MM.1S (cell line): ENCODE measurements around the gene MSI2.

Source experiments
- DNase-seq: peaks from one replicate; pipeline ENCODE4 v3.0.0-alpha.2; 2015
- H2AFZ ChIP-seq: fragments of 300-600 bp; sonication (generic); 2 replicates; pipeline ENCODE4 v1.6.0; 2016; ENCODE audit warnings: antibody characterized with exemption, low read length
- H3F3A ChIP-seq: fragments of 300-600 bp; sonication (generic); 2 replicates; pipeline ENCODE4 v1.6.1; 2016; ENCODE audit warnings: mild to moderate bottlenecking, antibody characterized with exemption, low read length, moderate library complexity, mixed read lengths; ENCODE audit not compliant: insufficient read depth
- H3K27ac ChIP-seq: fragments of 300-600 bp; sonication (generic); 2 replicates; pipeline ENCODE4 v1.5.1; 2016; ENCODE audit warnings: mild to moderate bottlenecking, low read length
- H3K27me3 ChIP-seq: fragments of 300-600 bp; sonication (generic); replicated peaks from 2 replicates; pipeline ENCODE4 v1.6.0; 2016; ENCODE audit warnings: low read length; ENCODE audit not compliant: insufficient read depth
- H3K36me3 ChIP-seq: fragments of 300-600 bp; sonication (generic); replicated peaks from 2 replicates; pipeline ENCODE4 v1.6.1; 2016; ENCODE audit warnings: mild to moderate bottlenecking, low read length, mixed read lengths; ENCODE audit not compliant: insufficient read depth
- H3K4me1 ChIP-seq: fragments of 300-600 bp; sonication (generic); 2 replicates; pipeline ENCODE4 v1.6.1; 2016; ENCODE audit warnings: low read length, mixed read lengths
- H3K4me2 ChIP-seq: fragments of 300-600 bp; sonication (generic); 2 replicates; pipeline ENCODE4 v1.6.0; 2016; ENCODE audit warnings: low read depth, low read length
- H3K4me3 ChIP-seq: fragments of 300-600 bp; sonication (generic); 2 replicates; pipeline ENCODE4 v1.5.1; 2016; ENCODE audit warnings: low read length, mixed read lengths
- H3K79me2 ChIP-seq: fragments of 300-600 bp; sonication (generic); 2 replicates; pipeline ENCODE4 v1.6.1; 2016; ENCODE audit warnings: mixed run types, low read length, mixed read lengths
- H3K9ac ChIP-seq: fragments of 300-600 bp; sonication (generic); 2 replicates; pipeline ENCODE4 v1.6.1; 2016; ENCODE audit warnings: low read length, mixed read lengths
- H3K9me2 ChIP-seq: fragments of 300-600 bp; sonication (generic); replicated peaks from 2 replicates; pipeline ENCODE4 v1.6.1; 2016; ENCODE audit warnings: mild to moderate bottlenecking, low read length, mixed read lengths; ENCODE audit not compliant: insufficient read depth
- H3K9me3 ChIP-seq: fragments of 300-600 bp; sonication (generic); replicated peaks from 2 replicates; pipeline ENCODE4 v1.6.1; 2016; ENCODE audit warnings: mild to moderate bottlenecking, low read length, mixed read lengths; ENCODE audit not compliant: insufficient read depth
- H4K20me1 ChIP-seq: fragments of 300-600 bp; sonication (generic); 2 replicates; pipeline ENCODE4 v1.6.1; 2016; ENCODE audit warnings: mild to moderate bottlenecking, low read length, moderate library complexity, mixed read lengths; ENCODE audit not compliant: insufficient read depth
- EZH2 ChIP-seq: fragments of 300-600 bp; sonication (generic); optimal IDR thresholded peaks from 2 replicates; pipeline ENCODE3; 2017; ENCODE audit warnings: low read depth, mild to moderate bottlenecking, antibody characterized with exemption, low read length, mixed read lengths
- EZH2phosphoT487 ChIP-seq: fragments of 300-600 bp; sonication (generic); IDR thresholded peaks from 2 replicates; pipeline ENCODE4 v1.6.1; 2018; ENCODE audit warnings: antibody characterized with exemption, low read length
- TF ChIP-seq, protein P1 (sequence below): fragments of 300-600 bp; sonication (generic); IDR thresholded peaks from 2 replicates; pipeline ENCODE4 v1.5.1; 2016; ENCODE audit warnings: antibody characterized with exemption, low read length, mixed read lengths

The MSI2 gene

DNA sequence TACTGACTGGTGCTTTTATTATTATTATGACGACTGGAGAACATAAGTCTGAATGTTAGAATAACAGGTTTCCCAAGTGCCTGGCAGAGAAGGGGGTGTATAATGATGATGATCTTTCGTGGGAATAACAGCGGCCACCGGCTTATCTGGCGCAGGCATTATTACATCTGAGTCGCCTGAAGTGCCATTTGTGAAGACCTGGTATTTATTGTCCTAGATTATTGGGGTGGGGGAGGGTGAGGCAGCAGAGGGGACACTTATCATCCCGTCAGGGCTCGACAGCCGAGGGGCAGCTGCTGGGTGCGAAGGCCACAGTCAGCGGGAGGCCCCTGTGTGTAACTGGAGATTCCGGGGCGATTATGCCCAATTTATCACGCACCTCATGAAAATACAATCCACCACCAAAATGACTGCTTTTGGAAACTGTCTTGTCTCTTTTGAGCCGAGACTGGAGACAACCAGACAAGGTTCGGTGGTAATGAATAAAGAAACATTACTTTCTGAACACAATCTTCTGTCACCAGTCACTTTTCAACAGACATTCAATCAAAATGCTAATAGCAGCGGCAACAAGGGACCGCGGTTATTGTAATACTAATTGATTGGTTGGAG is 289.5 kb downstream of the MSI2 start:
- peaks cover 46% of the 10 kb centered on the region for H3K79me2 ChIP-seq
- H3K4me2 ChIP-seq: no peak overlapping the region
- H3K27ac ChIP-seq: no peak overlapping the region
- peaks cover 18% of the 10 kb centered on the region for H3K4me1 ChIP-seq
- no peak for DNase-seq
- no peak overlapping the region for H3K9ac ChIP-seq
- H3K9me3 ChIP-seq: no peaks in the 10 kb centered on the region
- no peak for TF ChIP-seq EZH2
- no peak for TF ChIP-seq EZH2phosphoT487
- TF ChIP-seq, protein P1, sequence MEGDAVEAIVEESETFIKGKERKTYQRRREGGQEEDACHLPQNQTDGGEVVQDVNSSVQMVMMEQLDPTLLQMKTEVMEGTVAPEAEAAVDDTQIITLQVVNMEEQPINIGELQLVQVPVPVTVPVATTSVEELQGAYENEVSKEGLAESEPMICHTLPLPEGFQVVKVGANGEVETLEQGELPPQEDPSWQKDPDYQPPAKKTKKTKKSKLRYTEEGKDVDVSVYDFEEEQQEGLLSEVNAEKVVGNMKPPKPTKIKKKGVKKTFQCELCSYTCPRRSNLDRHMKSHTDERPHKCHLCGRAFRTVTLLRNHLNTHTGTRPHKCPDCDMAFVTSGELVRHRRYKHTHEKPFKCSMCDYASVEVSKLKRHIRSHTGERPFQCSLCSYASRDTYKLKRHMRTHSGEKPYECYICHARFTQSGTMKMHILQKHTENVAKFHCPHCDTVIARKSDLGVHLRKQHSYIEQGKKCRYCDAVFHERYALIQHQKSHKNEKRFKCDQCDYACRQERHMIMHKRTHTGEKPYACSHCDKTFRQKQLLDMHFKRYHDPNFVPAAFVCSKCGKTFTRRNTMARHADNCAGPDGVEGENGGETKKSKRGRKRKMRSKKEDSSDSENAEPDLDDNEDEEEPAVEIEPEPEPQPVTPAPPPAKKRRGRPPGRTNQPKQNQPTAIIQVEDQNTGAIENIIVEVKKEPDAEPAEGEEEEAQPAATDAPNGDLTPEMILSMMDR: no peak
- H4K20me1 ChIP-seq: no peaks in the 10 kb centered on the region
- peaks cover 3% of the 10 kb centered on the region; the same call in 1 of the 2 replicates for H3F3A ChIP-seq
- no peak overlapping the region for H3K4me3 ChIP-seq
- H3K36me3 ChIP-seq: no peaks in the 10 kb centered on the region
- no peak overlapping the region for H2AFZ ChIP-seq
- no peaks in the 10 kb centered on the region for H3K9me2 ChIP-seq
- no peaks in the 10 kb centered on the region for H3K27me3 ChIP-seq

DNA sequence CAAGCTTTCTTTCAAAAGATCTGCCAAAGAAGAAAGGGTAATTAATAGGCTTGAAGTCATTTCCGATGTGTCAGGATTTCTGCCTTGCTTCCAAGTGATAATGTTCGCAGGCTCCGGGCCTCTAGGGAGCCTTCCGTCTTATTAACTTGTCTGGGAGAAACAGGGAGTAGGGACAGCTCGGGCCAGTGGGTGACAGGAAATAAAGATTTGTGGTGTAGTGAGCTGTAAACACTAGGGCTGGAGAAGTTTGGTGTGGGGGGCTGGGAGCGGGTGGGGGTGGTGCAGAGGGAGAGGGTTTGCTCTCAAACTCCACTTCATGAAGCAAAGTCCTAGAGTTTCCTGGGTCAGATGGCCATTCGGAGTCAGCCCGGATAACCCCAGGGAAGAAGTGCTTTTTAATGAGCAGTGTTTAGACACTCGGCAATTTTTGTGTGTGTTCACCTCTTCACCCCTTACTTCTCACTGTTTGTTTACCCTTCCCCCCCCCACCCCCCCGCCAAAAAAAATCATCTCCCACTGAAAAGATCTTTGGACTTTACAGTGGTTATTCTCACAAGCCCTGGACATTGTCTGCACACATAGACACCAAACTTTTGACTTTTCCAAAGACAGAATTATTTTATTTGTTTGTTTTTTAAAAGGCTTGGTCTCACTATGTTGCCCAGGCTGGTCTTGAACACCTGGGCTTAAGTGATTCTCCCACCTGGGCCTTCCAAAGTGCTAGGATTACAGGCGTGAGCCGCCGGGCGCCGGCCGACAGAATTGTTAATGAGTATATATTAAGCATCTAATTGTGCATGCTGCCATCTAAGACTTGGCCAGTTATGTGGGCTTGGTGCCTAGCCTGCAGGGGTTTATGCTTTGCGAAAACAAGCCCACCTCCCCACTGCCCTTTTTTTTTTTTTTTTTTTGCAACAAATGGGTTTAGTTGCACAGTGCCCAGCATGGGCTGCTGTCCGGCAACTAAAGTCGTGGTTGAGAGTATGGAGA is 292.4 kb downstream of the MSI2 start:
- no peaks in the 10 kb centered on the region for H4K20me1 ChIP-seq
- TF ChIP-seq EZH2phosphoT487: no peak
- TF ChIP-seq, protein P1: no peak
- TF ChIP-seq EZH2: no peak
- H2AFZ ChIP-seq: no peak overlapping the region
- no peak overlapping the region for H3K4me3 ChIP-seq
- H3K9me3 ChIP-seq: no peaks in the 10 kb centered on the region
- peaks cover 26% of the 10 kb centered on the region for H3K4me1 ChIP-seq
- DNase-seq: no peak
- H3F3A ChIP-seq: peaks cover 7% of the 10 kb centered on the region; the same call in 1 of the 2 replicates
- H3K36me3 ChIP-seq: no peaks in the 10 kb centered on the region
- no peak overlapping the region for H3K4me2 ChIP-seq
- no peaks in the 10 kb centered on the region for H3K9me2 ChIP-seq
- H3K79me2 ChIP-seq: peaks cover 39% of the 10 kb centered on the region
- H3K9ac ChIP-seq: no peak overlapping the region
- no peaks in the 10 kb centered on the region for H3K27me3 ChIP-seq
- no peak overlapping the region for H3K27ac ChIP-seq

DNA sequence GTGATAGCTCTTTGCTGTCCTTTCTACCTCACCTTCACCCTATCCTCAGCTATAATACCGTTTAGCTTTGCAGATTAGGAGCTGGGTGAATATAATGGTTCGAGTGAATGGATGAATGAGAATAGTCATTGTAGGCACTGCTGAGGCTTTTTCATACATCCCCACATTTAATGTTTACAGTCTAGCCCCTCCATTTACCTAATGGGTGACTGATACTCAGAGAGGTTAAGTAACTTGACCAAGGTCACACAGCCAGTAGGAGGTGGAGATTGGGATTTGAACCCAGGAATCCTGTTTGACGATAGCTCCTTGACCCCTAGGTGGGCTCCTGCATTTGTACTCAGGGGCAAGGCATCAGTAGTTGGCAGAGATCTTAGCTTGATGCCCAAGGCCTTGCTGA is 293.1 kb downstream of the MSI2 start:
- Histone ChIP-seq H3K27ac (no peak overlapping the region), H3K9ac (no peak overlapping the region), H3K9me2 (no peaks in the 10 kb centered on the region), H4K20me1 (no peaks in the 10 kb centered on the region), H3K4me3 (no peak overlapping the region), H3K79me2 (peaks cover 40% of the 10 kb centered on the region), H3K9me3 (no peaks in the 10 kb centered on the region), H3K4me2 (no peak overlapping the region), H3K27me3 (no peaks in the 10 kb centered on the region), H3F3A (peaks cover 7% of the 10 kb centered on the region; the same call in 1 of the 2 replicates), H2AFZ (no peak overlapping the region), H3K36me3 (no peaks in the 10 kb centered on the region), H3K4me1 (peaks cover 26% of the 10 kb centered on the region)
- TF ChIP-seq, protein P1: no peak
- TF ChIP-seq EZH2phosphoT487 (no peak), EZH2 (no peak)
- DNase-seq: no peak
